Left ventricle myocardium inferior (tissue), 1 donor: Measurements from ENCODE around the gene BCL3. TPM values are rescaled to one million over a fixed set of nuclear protein-coding genes. Genes with fewer than 3 reads are reported as not detected.

Experiments
- DNase-seq: peaks from one replicate; pipeline ENCODE4 v3.0.0-alpha.2; 2020
- H3K27ac ChIP-seq: fragments of 200-600 bp; replicated peaks from 2 replicates; pipeline ENCODE4 v1.8.0; 2021
- H3K27me3 ChIP-seq: fragments of 200-600 bp; 2 replicates; pipeline ENCODE4 v1.8.0; 2021; ENCODE audit warnings: low read depth
- H3K36me3 ChIP-seq: fragments of 200-600 bp; 2 replicates; pipeline ENCODE4 v1.8.0; 2021
- H3K4me1 ChIP-seq: fragments of 200-600 bp; 2 replicates; pipeline ENCODE4 v1.8.0; 2021
- H3K4me3 ChIP-seq: fragments of 200-600 bp; 2 replicates; pipeline ENCODE4 v1.8.0; 2021; ENCODE audit warnings: mild to moderate bottlenecking, moderate library complexity
- H3K9me3 ChIP-seq: fragments of 200-600 bp; replicated peaks from 2 replicates; pipeline ENCODE4 v1.8.0; 2021
- intact Hi-C: fragments of 100-400 bp; cut with micrococcal nuclease; formaldehyde crosslinking; loops from one replicate; pipeline ENCODE4 v1.11.0; 2022
- total RNA-seq: library from RNA; stranded (reverse); fragmentation: NEBNext Ultra II Directional; extraction: Animal tissue kit (Norgen Biotek cat#: 25700); gene quantifications from one replicate; pipeline ENCODE4 v1.2.1, GENCODE V29; 2021
- TF ChIP-seq, protein P1 (sequence below): fragments of 200-600 bp; IDR thresholded peaks from 2 replicates; pipeline ENCODE4 v1.8.0; 2021; ENCODE audit warnings: antibody characterized with exemption, mild to moderate bottlenecking, borderline replicate concordance
- donor health status: DM: no; HTN: yes; CAD: no; lungs with severe emphysema.

BCL3 gene
- total RNA-seq, 1 donor from 2014 or later, result 15.0 TPM

GRCh38 chr19:44738603-44739558 lies 9.6 kb upstream of the BCL3 start:
- Histone ChIP-seq H3K4me1 (peaks cover 45% of the 10 kb centered on the region), H3K9me3 (no peaks in the 10 kb centered on the region), H3K27me3 (no peaks in the 10 kb centered on the region), H3K36me3 (no peaks in the 10 kb centered on the region), H3K4me3 (no peak overlapping the region), H3K27ac (no peak overlapping the region)
- no peak for DNase-seq
- TF ChIP-seq, protein P1, sequence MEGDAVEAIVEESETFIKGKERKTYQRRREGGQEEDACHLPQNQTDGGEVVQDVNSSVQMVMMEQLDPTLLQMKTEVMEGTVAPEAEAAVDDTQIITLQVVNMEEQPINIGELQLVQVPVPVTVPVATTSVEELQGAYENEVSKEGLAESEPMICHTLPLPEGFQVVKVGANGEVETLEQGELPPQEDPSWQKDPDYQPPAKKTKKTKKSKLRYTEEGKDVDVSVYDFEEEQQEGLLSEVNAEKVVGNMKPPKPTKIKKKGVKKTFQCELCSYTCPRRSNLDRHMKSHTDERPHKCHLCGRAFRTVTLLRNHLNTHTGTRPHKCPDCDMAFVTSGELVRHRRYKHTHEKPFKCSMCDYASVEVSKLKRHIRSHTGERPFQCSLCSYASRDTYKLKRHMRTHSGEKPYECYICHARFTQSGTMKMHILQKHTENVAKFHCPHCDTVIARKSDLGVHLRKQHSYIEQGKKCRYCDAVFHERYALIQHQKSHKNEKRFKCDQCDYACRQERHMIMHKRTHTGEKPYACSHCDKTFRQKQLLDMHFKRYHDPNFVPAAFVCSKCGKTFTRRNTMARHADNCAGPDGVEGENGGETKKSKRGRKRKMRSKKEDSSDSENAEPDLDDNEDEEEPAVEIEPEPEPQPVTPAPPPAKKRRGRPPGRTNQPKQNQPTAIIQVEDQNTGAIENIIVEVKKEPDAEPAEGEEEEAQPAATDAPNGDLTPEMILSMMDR, result no peak
- intact Hi-C loops, result no loop called here

GRCh38 chr19:44740351-44740824 lies 8.1 kb upstream of the BCL3 start:
- Histone ChIP-seq H3K4me3 (no peak overlapping the region), H3K4me1 (peaks cover 60% of the 10 kb centered on the region), H3K9me3 (no peaks in the 10 kb centered on the region), H3K27ac (peak overlapping the region; percentile 98), H3K36me3 (no peaks in the 10 kb centered on the region), H3K27me3 (no peaks in the 10 kb centered on the region)
- intact Hi-C loops, result no loop called here
- DNase-seq, result no peak
- TF ChIP-seq, protein P1, result no peak

DNA sequence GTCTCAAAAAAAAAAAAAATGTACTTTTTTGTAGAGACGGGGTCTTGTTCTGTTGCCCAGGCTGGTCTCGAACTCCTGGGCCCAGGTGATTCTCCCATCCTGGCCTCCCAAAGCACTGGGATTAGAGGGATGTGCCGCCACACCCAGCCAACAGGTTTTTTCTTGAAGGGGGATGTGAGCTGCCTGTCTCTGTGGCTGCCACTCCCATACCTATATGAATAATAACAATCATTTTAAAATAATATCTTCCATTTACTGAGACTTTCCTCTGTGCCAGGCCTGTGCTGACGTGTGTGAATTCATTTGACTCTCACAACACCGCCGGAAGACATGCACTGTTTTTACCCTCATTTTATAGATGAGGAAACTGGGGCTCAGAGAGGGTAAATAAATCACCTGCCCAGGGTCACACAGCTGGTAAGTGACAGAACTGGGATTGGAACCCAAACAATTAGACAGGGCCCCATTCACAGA lies 7.2 kb upstream of the BCL3 start:
- Histone ChIP-seq H3K36me3 (no peaks in the 10 kb centered on the region), H3K27ac (peak overlapping the region; percentile 98), H3K9me3 (no peaks in the 10 kb centered on the region), H3K27me3 (no peaks in the 10 kb centered on the region), H3K4me1 (peaks cover 68% of the 10 kb centered on the region), H3K4me3 (no peak overlapping the region)
- intact Hi-C loops, result no loop called here
- no peak for DNase-seq
- TF ChIP-seq, protein P1, result no peak

DNA sequence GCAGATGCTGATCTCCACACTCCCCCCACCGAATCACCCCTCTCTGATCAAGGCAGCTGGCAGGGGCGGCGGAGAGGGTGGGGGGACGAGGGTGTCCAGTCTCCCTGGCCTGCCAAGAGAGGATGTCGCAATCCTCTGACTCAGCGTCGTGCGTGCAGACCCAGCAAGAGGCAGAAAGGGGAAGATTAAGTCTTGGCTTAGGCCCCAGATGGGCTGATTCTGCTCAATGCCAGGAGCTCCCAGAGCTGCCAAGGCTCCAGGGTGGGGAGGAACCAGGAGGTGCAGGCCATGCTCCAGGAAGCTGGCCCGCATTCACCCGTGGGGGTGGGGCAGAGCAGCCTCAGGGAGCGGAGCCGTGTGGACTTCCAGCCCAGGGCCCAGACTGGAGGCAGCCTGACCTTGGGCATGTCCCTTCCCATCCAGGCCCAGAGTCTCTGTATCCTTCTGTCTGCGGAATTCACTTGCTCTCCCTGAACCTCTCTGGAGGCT lies 6.6 kb upstream of the BCL3 start:
- Histone ChIP-seq H3K27me3 (no peaks in the 10 kb centered on the region), H3K4me1 (peaks cover 74% of the 10 kb centered on the region), H3K27ac (peak overlapping the region; percentile 98), H3K36me3 (no peaks in the 10 kb centered on the region), H3K4me3 (peak overlapping the region; percentile 24), H3K9me3 (no peaks in the 10 kb centered on the region)
- TF ChIP-seq, protein P1, result no peak
- DNase-seq, result peak; percentile 97
- intact Hi-C loops, result no loop called here

GRCh38 chr19:44742330-44743061 lies 6.0 kb upstream of the BCL3 start:
- no peak for DNase-seq
- TF ChIP-seq, protein P1, result no peak
- peak overlapping the region; percentile 98 for H3K27ac ChIP-seq
- H3K27me3 ChIP-seq, result no peaks in the 10 kb centered on the region
- peak overlapping the region; percentile 24 for H3K4me3 ChIP-seq
- intact Hi-C loops, result no loop called here
- H3K36me3 ChIP-seq, result no peaks in the 10 kb centered on the region
- H3K9me3 ChIP-seq, result no peaks in the 10 kb centered on the region
- peaks cover 78% of the 10 kb centered on the region for H3K4me1 ChIP-seq
